Pancreas (tissue), 10 donors: Measurements from ENCODE around the gene NID2. TPM values are rescaled to one million over a fixed set of nuclear protein-coding genes. Genes with fewer than 3 reads are reported as not detected.

ENCODE experiments used
- ATAC-seq, 4 donors: fragments of 200-7000 bp; cut with Tn5 transposase; one replicate each; pipeline versions ENCODE4 v1.8.0 to v1.9.1; 2020; ENCODE audit warnings: mild to moderate bottlenecking in 4 of 4, moderate library complexity in 4 of 4
- DNase-seq, 6 donors: peaks; one replicate each; pipeline ENCODE4 v3.0.0-alpha.2; 2020
- FAIRE-seq: peaks from 2 replicates; lab custom pipeline; 2012; peaks lifted over from hg19 to GRCh38; lab: Jason Lieb, UNC
- H3K27ac ChIP-seq, 4 donors: fragments of 200-600 bp; sonication (generic); 1 replicate in 3 of 4; 2 replicates in 1 of 4; pipeline versions ENCODE4 v1.5.0 to v1.8.0; 2020
- H3K27me3 ChIP-seq, 4 donors: fragments of 200-600 bp; one replicate each; pipeline ENCODE4 v1.8.0; 2021
- H3K36me3 ChIP-seq, 3 donors: fragments of 200-600 bp; sonication (generic) in 1 of 3; one replicate each; pipeline versions ENCODE4 v1.5.0 to v1.8.0; 2020 to 2021
- H3K4me1 ChIP-seq, 3 donors: fragments of 200-600 bp; one replicate each; pipeline ENCODE4 v1.8.0; 2021
- H3K4me3 ChIP-seq, 4 donors: fragments of 200-600 bp; sonication (generic) in 2 of 4; one replicate each; pipeline versions ENCODE4 v1.5.0 to v1.8.0; 2020 to 2021
- H3K9me3 ChIP-seq, 4 donors: fragments of 200-600 bp; one replicate each; pipeline ENCODE4 v1.8.0; 2021
- WGBS, 2 donors: extraction: QIAGEN DNeasy Blood & Tissue Kit; methylation state at CpG; one replicate each; pipeline ENCODE4 v1.1.7; 2013; 5-methylcytosine and 5-hydroxymethylcytosine counted together
- intact Hi-C, 3 donors: fragments of 100-400 bp; cut with DNase I; formaldehyde crosslinking; loops; one replicate each; pipeline versions ENCODE4 v1.11.1 to v1.14.2; 2022
- polyA plus RNA-seq, 2 donors: library from polyadenylated mRNA; stranded (reverse); fragments of 200-250 nt; gene quantifications; one replicate each; pipeline ENCODE4 v1.2.3, GENCODE V29; 2013
- total RNA-seq, 6 donors: library from RNA; stranded (reverse); fragmentation: NEBNext Ultra II Directional in 4 of 6; extraction: Animal tissue kit (Norgen Biotek cat#: 25700) in 4 of 6; gene quantifications; one replicate each; pipeline versions ENCODE4 v1.2.1 to v1.2.4, GENCODE V29; 2021 to 2023
- TF ChIP-seq, protein P1 (sequence below), 4 donors: fragments of 200-600 bp; sonication (generic) in 3 of 4; IDR thresholded peaks; one replicate each; pipeline versions ENCODE4 v1.5.0 to v1.8.0; 2021; ENCODE audit warnings: antibody characterized with exemption in 4 of 4
- donor health status: healthy with polysubstance abuse.
- donor health status: DM: no; HTN: no; CAD: no; lungs with moderate emphysema.
- donor health status: DM: no; HTN: no; CAD: no.
- donor health status: control.
- donor health status: control.
- donor health status: Bipolar disorder and iron deficiency.
- donor health status: DM: yes; HTN: yes; CAD: no.
- donor health status: DM: no; HTN: no; CAD: no.
- donor health status: DM: no; HTN: no; CAD: no.
- donor health status: DM: yes; HTN: yes; CAD: no.

NID2 gene
- total and polyA plus RNA-seq, 8 donors = 1.9 to 9.5 (median 3.8) TPM

DNA sequence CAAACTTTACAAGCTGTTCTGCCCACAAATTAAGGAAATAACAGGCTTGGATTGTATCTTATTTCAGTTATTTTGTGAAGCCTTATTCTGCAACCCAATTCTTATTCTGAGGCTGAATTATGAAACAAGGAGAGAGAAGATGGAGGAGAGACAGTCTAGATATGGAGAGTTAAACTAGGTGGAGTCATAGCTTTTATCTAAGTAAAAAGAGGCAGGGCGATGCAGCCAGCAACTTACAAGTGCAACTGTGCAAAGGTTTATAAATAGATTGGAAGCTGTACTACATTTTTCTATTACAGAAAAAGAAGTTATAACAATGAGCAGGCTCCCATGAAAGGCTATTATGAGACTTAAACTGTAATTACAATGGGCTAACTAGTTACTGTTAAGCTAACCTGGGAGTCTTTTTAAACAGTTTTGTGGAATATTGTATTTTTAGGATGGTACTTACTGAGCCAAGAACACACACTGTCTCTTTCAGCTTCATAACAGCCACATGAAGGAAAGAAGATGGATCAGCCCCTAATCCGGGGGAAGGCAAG lies 22.4 kb downstream of the NID2 start:
- FAIRE-seq = no peak
- Histone ChIP-seq H3K27me3 (no peaks in the 10 kb centered on the region), H3K27ac (no peak overlapping the region), H3K36me3 (no peaks in the 10 kb centered on the region), H3K4me3 (no peak overlapping the region), H3K4me1 (peaks cover 3 to 16% (median 7%) of the 10 kb centered on the region in 3 donors), H3K9me3 (no peaks in the 10 kb centered on the region)
- TF ChIP-seq, protein P1, sequence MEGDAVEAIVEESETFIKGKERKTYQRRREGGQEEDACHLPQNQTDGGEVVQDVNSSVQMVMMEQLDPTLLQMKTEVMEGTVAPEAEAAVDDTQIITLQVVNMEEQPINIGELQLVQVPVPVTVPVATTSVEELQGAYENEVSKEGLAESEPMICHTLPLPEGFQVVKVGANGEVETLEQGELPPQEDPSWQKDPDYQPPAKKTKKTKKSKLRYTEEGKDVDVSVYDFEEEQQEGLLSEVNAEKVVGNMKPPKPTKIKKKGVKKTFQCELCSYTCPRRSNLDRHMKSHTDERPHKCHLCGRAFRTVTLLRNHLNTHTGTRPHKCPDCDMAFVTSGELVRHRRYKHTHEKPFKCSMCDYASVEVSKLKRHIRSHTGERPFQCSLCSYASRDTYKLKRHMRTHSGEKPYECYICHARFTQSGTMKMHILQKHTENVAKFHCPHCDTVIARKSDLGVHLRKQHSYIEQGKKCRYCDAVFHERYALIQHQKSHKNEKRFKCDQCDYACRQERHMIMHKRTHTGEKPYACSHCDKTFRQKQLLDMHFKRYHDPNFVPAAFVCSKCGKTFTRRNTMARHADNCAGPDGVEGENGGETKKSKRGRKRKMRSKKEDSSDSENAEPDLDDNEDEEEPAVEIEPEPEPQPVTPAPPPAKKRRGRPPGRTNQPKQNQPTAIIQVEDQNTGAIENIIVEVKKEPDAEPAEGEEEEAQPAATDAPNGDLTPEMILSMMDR (IDR thresholded peaks at IDR 0.05) = no peak
- no peak for ATAC-seq
- intact Hi-C loops = no loop called here
- DNase-seq = no peak
- 54% methylated on average over 2 of the region's 2 CpGs for WGBS, 2 donors

GRCh38 chr14:52044791-52045522 lies 23.9 kb downstream of the NID2 start:
- peak; percentile 94 to 97 (median 95) for ATAC-seq
- peak in 4 of 6 donors; percentile 75 to 84 (median 79) for DNase-seq
- 62 to 64% methylated on average over 11 of the region's 11 CpGs for WGBS, 2 donors
- no peaks in the 10 kb centered on the region for H3K9me3 ChIP-seq
- H3K4me1 ChIP-seq = peaks cover 3 to 13% (median 7%) of the 10 kb centered on the region in 3 donors
- intact Hi-C loops = no loop called here
- no peaks in the 10 kb centered on the region for H3K27me3 ChIP-seq
- FAIRE-seq = peak; percentile 78
- no peaks in the 10 kb centered on the region for H3K36me3 ChIP-seq
- TF ChIP-seq, protein P1 (IDR thresholded peaks at IDR 0.05) = no peak
- H3K4me3 ChIP-seq = no peak overlapping the region
- peak overlapping the region; percentile 28 to 59 (median 52) for H3K27ac ChIP-seq

DNA sequence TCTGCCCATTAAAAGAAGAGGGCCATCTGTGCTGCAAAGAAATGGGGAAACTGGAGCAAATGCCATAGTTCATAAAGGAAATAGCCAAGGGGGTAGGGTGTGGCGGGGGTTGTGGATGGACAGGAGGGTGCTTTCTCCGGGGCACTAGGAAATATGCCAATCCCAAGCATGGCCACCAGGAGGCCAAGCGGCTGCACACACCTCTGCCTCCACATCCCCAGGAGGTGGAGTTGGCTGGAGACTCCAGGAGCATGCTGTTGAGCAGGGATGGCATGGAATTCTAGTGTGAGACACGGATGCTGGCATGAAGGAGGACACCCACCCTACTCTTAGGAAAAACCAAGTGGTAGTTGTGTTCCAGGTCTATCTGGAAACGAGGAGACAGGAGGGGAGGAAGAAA lies 25.2 kb downstream of the NID2 start:
- Histone ChIP-seq H3K4me1 (peaks cover 3 to 11% (median 7%) of the 10 kb centered on the region in 3 donors), H3K27ac (no peak overlapping the region), H3K36me3 (no peaks in the 10 kb centered on the region), H3K27me3 (no peaks in the 10 kb centered on the region), H3K9me3 (no peaks in the 10 kb centered on the region), H3K4me3 (no peak overlapping the region)
- TF ChIP-seq, protein P1 (IDR thresholded peaks at IDR 0.05) = peak in 1 of 4 donors; percentile 13
- intact Hi-C loops = no loop called here
- ATAC-seq (peak in 1 of 4 donors; percentile 14), FAIRE-seq (no peak), DNase-seq (peak in 1 of 6 donors; percentile 26)
- 66 to 71% methylated on average over 5 of the region's 5 CpGs for WGBS, 2 donors

DNA sequence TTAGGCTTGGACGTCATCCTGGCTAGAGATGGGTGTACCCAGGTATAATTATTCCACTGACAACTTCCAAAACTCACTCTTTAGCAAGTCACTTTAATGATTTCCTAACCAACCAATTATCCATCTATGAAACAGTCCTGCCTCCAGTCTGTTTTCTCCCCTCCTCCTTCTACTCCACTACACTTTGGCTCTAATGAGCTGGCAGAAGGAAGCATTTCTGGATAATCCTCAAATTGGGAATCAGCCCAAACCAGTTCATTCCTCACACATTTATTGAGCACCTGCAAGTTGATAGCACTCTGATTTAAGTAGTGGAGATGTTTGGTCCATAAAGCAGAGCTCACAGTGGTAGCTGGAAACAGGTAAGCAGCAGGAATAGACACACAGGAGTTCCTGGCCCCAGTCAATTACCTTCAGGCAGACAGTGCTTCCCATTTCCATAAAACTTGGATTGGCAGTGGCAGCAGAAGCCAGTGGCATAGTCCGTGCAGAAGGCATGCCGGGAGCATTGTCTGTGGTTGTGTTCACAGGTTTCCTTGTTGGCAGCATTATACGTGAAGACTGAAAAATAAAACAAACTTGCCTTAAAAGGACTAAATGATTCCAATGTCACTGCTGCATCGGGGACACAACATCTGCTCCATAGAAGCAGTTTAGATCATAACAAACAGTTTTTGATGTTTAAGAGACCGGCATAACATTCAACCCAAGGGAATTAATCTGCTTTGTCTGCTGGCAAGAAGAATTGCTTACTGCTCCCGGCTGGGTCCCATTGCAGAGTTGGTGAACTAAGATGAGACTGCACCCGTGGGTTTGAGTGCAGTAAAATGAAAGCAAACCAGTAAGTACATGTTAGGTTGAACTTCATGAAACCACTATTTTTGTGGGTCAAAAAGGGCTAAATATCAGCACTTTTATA lies 26.2 kb downstream of the NID2 start:
- ATAC-seq (no peak), DNase-seq (no peak), FAIRE-seq (no peak)
- Histone ChIP-seq H3K4me1 (peaks cover 3 to 11% (median 7%) of the 10 kb centered on the region in 3 donors), H3K27ac (no peak overlapping the region), H3K36me3 (no peaks in the 10 kb centered on the region), H3K9me3 (no peaks in the 10 kb centered on the region), H3K27me3 (no peaks in the 10 kb centered on the region), H3K4me3 (no peak overlapping the region)
- intact Hi-C loops = no loop called here
- WGBS, 2 donors = 60 to 74% methylated on average over 8 of the region's 8 CpGs
- TF ChIP-seq, protein P1 (IDR thresholded peaks at IDR 0.05) = no peak
